ENCODE results near the gene ANGPTL5. TPM values are rescaled to one million over a fixed set of nuclear protein-coding genes. Genes with fewer than 3 reads are reported as not detected.

ANGPTL5 gene
- polyA plus RNA-seq, 1 of the 3 experiments (the other 2 are of a cell fraction), result not detected

GRCh38 chr11:101863361-101863760 is 53.0 kb downstream of the ANGPTL5 start:
- Histone ChIP-seq H4K20me1 (ENCODE audit: insufficient read depth) (no peaks in the 10 kb centered on the region), H3K4me2 (peak overlapping the region; percentile 24; the same call in 1 of the 2 replicates), H3K27me3 (ENCODE audit: insufficient read depth) (no peaks in the 10 kb centered on the region), H3K9me3 (no peaks in the 10 kb centered on the region), H3K9ac (peak overlapping the region; percentile 37; the same call in 1 of the 2 replicates), H3K27ac (ENCODE audit: low read depth in 2 of 2, low read length in 1 of 2) (peak overlapping the region in 1 of 2 experiments; percentile 84; a peak in 2 of 4 replicates), H3K9me2 (no peaks in the 10 kb centered on the region), H3K36me3 (replicated peaks in 1 of 2; ENCODE audit: control insufficient read depth in 1 of 2, insufficient read depth in 2 of 2, low read length in 1 of 2) (no peaks in the 10 kb centered on the region), H3K79me2 (ENCODE audit: insufficient read depth) (no peaks in the 10 kb centered on the region), H3K4me3 (ENCODE audit: low read depth in 2 of 2, low read length in 1 of 2) (no peak overlapping the region), H3F3A (replicated peaks; ENCODE audit: insufficient read depth) (peaks cover 45% of the 10 kb centered on the region), H3K4me1 (ENCODE audit: control insufficient read depth in 1 of 2, insufficient read depth in 2 of 2, low read depth in 1 of 2, low read length in 1 of 2) (peaks cover 0 to 16% of the 10 kb centered on the region in 2 experiments; a peak in 1 of 4 replicates), H2AFZ (ENCODE audit: low read depth) (peak overlapping the region; percentile 30; the same call in 1 of the 2 replicates)
- POLR2A ChIA-PET, result no interaction called here
- CTCF ChIA-PET, result interaction anchor here (0.5 to 7.5 kb wide), 5 partner anchors 11 to 415 kb away, joined by 3 to 263 read pairs (median 4); no protein-coding TSS in a partner anchor
- no peak for DNase-seq
- TF ChIP-seq EP300 (IDR thresholded peaks at IDR 0.05; ENCODE audit: borderline replicate concordance in 1 of 2, low read depth in 1 of 2, low read length in 1 of 2) (peak in 1 of 2 experiments; percentile 43; a peak in 1 of 4 replicates), FOXJ3 (CRISPR knock-in tag; IDR thresholded peaks at IDR 0.05) (no peak), POLR2AphosphoS5 (IDR thresholded peaks at IDR 0.05; ENCODE audit: low read depth, low read length) (no peak), IRF3 (IDR thresholded peaks at IDR 0.05; ENCODE audit: low read depth, low read length) (no peak), EZH2phosphoT487 (IDR thresholded peaks at IDR 0.05; ENCODE audit: borderline replicate concordance, low read depth) (no peak), RFX5 (IDR thresholded peaks at IDR 0.05; ENCODE audit: low read length) (no peak), FOXM1 (IDR thresholded peaks at IDR 0.05; ENCODE audit: low read depth) (no peak), ZBTB33 (IDR thresholded peaks at IDR 0.05; ENCODE audit: borderline replicate concordance, low read depth) (no peak), CTCF (IDR thresholded peaks at IDR 0.05) (no peak), FOSL2 (IDR thresholded peaks at IDR 0.05; ENCODE audit: borderline replicate concordance, low read depth) (peak; percentile 47; the same call in 1 of the 2 replicates), MAX (IDR thresholded peaks at IDR 0.05; ENCODE audit: low read depth) (0 out of 2 replicates have a peak, but pooled peaks have one; percentile 5), ELF1 (IDR thresholded peaks at IDR 0.05) (no peak), YY1 (IDR thresholded peaks at IDR 0.05; ENCODE audit: low read depth) (no peak), JUND (IDR thresholded peaks at IDR 0.05) (peak; percentile 39; the same call in 1 of the 2 replicates), SIN3A (IDR thresholded peaks at IDR 0.05; ENCODE audit: borderline replicate concordance, low read depth, low read length) (no peak), TCF12 (IDR thresholded peaks at IDR 0.05) (no peak; the same call in 1 of the 2 replicates), GABPA (IDR thresholded peaks at IDR 0.05; ENCODE audit: low read depth) (no peak), RCOR1 (IDR thresholded peaks at IDR 0.05; ENCODE audit: low read length) (no peak), USF2 (IDR thresholded peaks at IDR 0.05; ENCODE audit: borderline replicate concordance, low read depth, low read length) (no peak), RAD21 (IDR thresholded peaks at IDR 0.05; ENCODE audit: low read length) (no peak), CHD2 (IDR thresholded peaks at IDR 0.05; ENCODE audit: low read length, partially characterized antibody) (no peak), SMC3 (IDR thresholded peaks at IDR 0.05; ENCODE audit: low read depth, low read length) (no peak), TEAD4 (IDR thresholded peaks at IDR 0.05; ENCODE audit: borderline replicate concordance, insufficient read depth) (no peak), NFIC (IDR thresholded peaks at IDR 0.05; ENCODE audit: borderline replicate concordance) (peak; percentile 20; the same call in 1 of the 2 replicates), NRF1 (IDR thresholded peaks at IDR 0.05; ENCODE audit: low read depth, low read length) (no peak), MXI1 (IDR thresholded peaks at IDR 0.05; ENCODE audit: low read depth, low read length) (no peak), MEF2A (IDR thresholded peaks at IDR 0.05; ENCODE audit: borderline replicate concordance, low read depth) (no peak), PBX3 (IDR thresholded peaks at IDR 0.05) (peak; percentile 38; the same call in 1 of the 2 replicates)

Data from SK-N-SH (cell line).